HepG2 (cell line): Measurements from ENCODE around the gene LRPPRC. TPM values are rescaled to one million over a fixed set of nuclear protein-coding genes. Genes with fewer than 3 reads are reported as not detected.
A peak's percentile ranks its signal among the peaks of the same experiment; 100 is the strongest.

ENCODE experiments used
- ADNP ChIP-seq: sonication (generic); formaldehyde crosslinking; IDR thresholded peaks from 2 replicates; pipeline ENCODE4 v1.4.0; 2020; ENCODE audit warnings: missing genetic modification reagents
- AHR ChIP-seq: IDR thresholded peaks from 2 replicates; pipeline ENCODE4 v1.6.1; 2018; ENCODE audit warnings: missing genetic modification reagents, missing compliant biosample characterization
- BHLHE40 ChIP-seq: IDR thresholded peaks from 2 replicates; pipeline ENCODE4 v1.6.1; 2011; ENCODE audit warnings: low read length, improper control_type of control experiment
- E2F5 ChIP-seq: sonication (generic); formaldehyde crosslinking; conservative IDR thresholded peaks from 2 replicates; pipeline ENCODE4 v1.4.0; 2020; ENCODE audit warnings: missing genetic modification reagents
- ETV5 ChIP-seq: IDR thresholded peaks from 2 replicates; pipeline ENCODE4 v1.6.1; 2018; ENCODE audit warnings: missing biosample characterization, missing genetic modification reagents, inconsistent platforms, borderline replicate concordance
- HDAC6 ChIP-seq: fragments of 200-600 bp; sonication (generic); IDR thresholded peaks from 2 replicates; pipeline ENCODE4 v1.7.0; 2017; ENCODE audit warnings: mild to moderate bottlenecking, antibody characterized with exemption, low read length, low read depth
- KAT8 ChIP-seq: IDR thresholded peaks from 2 replicates; pipeline ENCODE4 v1.6.1; 2016; ENCODE audit warnings: missing genetic modification reagents, missing compliant biosample characterization
- MAFK ChIP-seq, 2 experiments: IDR thresholded peaks in 1 of 2; conservative IDR thresholded peaks in 1 of 2; 2 replicates each; pipeline ENCODE4 v1.6.1; 2011; ENCODE audit warnings: improper control_type of control experiment in 2 of 2, low read length in 2 of 2
- MTA3 ChIP-seq: sonication (generic); formaldehyde crosslinking; IDR thresholded peaks from 2 replicates; pipeline ENCODE4 v1.4.0; 2020; ENCODE audit warnings: missing genetic modification reagents
- NFE2 ChIP-seq: sonication (generic); formaldehyde crosslinking; IDR thresholded peaks from 2 replicates; pipeline ENCODE4 v1.4.0; 2020; ENCODE audit warnings: missing genetic modification reagents
- PAF1 ChIP-seq: IDR thresholded peaks from 2 replicates; pipeline ENCODE4 v1.6.1; 2016; ENCODE audit warnings: missing genetic modification reagents, missing compliant biosample characterization
- PATZ1 ChIP-seq: sonication (generic); formaldehyde crosslinking; IDR thresholded peaks from 2 replicates; pipeline ENCODE4 v1.4.0; 2020; ENCODE audit warnings: missing genetic modification reagents
- PITX1 ChIP-seq: sonication (generic); formaldehyde crosslinking; IDR thresholded peaks from 2 replicates; pipeline ENCODE4 v1.5.1; 2020; ENCODE audit warnings: mild to moderate bottlenecking, missing genetic modification reagents
- SNAPC4 ChIP-seq: sonication (generic); formaldehyde crosslinking; IDR thresholded peaks from 2 replicates; pipeline ENCODE4 v1.4.0; 2020; ENCODE audit warnings: mild to moderate bottlenecking, missing genetic modification reagents
- TFDP2 ChIP-seq: sonication (generic); formaldehyde crosslinking; IDR thresholded peaks from 2 replicates; pipeline ENCODE4 v1.4.0; 2020; ENCODE audit warnings: missing genetic modification reagents
- ZBTB1 ChIP-seq: sonication (generic); formaldehyde crosslinking; IDR thresholded peaks from 2 replicates; pipeline ENCODE4 v1.4.0; 2020; ENCODE audit warnings: missing genetic modification reagents, borderline replicate concordance
- ZNF547 ChIP-seq: sonication (generic); formaldehyde crosslinking; IDR thresholded peaks from 2 replicates; pipeline ENCODE4 v1.5.1; 2020; ENCODE audit warnings: mild to moderate bottlenecking, missing genetic modification reagents
- ZNF687 ChIP-seq: sonication (generic); formaldehyde crosslinking; IDR thresholded peaks from 2 replicates; pipeline ENCODE4 v1.5.1; 2020; ENCODE audit warnings: mild to moderate bottlenecking, missing genetic modification reagents, moderate library complexity
- polyA plus RNA-seq, 8 experiments: library from polyadenylated mRNA; depleted of rRNA in 3 of 8; stranded (reverse) in 7 of 8; unstranded in 1 of 8; fragments of >200 nt; fragmentation: Illumina TruSeq in 4 of 8; extraction: Trizol in 4 of 8; gene quantifications; 2 replicates each; pipeline versions ENCODE4 v1.2.1 to v1.2.3, GENCODE V29; 2011 to 2016; ENCODE audit warnings: low read depth in 4 of 8, missing spikeins in 1 of 8, mixed read lengths in 1 of 8; ENCODE audit not compliant: insufficient read depth in 1 of 8
- total RNA-seq, 5 experiments: library from RNA; depleted of rRNA; stranded (reverse); fragments of >200 nt; fragmentation: Illumina TruSeq; extraction: Trizol; gene quantifications; 2 replicates each; pipeline ENCODE4 v1.2.3, GENCODE V29; 2016; ENCODE audit warnings: low read depth in 1 of 5

The LRPPRC gene
- total and polyA plus RNA-seq, 2 of the 13 experiments (the other 11 are each of a cell fraction or from before 2014, with no cell fraction given) = 117 to 167 TPM

- TF ChIP-seq PITX1 (no peak), ZNF687 (CRISPR knock-in tag) (peak; percentile 78), TFDP2 (no peak), AHR (CRISPR knock-in tag) (peak; percentile 84; the same call in 1 of the 2 replicates), ZNF547 (peak; percentile 78), PAF1 (CRISPR knock-in tag) (no peak), ADNP (no peak), ZBTB1 (no peak), SNAPC4 (CRISPR knock-in tag) (no peak), E2F5 (no peak), BHLHE40 (no peak), NFE2 (CRISPR knock-in tag) (no peak), KAT8 (CRISPR knock-in tag) (peak; percentile 79; the same call in 1 of the 2 replicates), HDAC6 (no peak), MTA3 (CRISPR knock-in tag) (no peak), MAFK (conservative IDR thresholded peaks at IDR 0.05 in 1 of 2, IDR thresholded peaks at IDR 0.05 in 1 of 2; ENCODE audit: low read length in 2 of 2) (no peak), ETV5 (peak; percentile 94), PATZ1 (CRISPR knock-in tag) (peak; percentile 49)
Observed at GRCh38 chr2:44044281-44044720, 48.5 kb upstream of the LRPPRC start (continued).
